ENCODE data around the gene KRTAP5-1.

DNA sequence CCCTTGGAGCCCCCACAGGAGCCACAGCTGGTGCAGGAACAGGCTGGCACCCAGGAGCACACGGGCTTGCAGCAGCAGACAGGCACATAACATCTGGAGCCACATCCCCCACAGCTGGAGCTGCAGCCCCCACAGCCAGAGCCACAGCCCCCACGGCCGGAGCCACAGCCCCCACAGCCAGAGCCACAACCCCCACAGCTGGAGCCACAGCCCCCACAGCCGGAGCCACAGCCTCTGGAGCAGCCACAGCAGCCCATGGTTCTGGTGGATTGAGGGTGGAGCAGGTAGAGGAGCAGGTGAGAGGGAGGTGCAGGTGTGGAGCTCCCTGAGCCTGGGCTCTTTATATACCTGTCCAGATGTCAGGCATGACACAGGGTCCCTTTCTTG lies 12.9 kb upstream of the KRTAP5-1 start, which contains the start of gene KRTAP5-2:
- TF ChIP-seq, protein P1, sequence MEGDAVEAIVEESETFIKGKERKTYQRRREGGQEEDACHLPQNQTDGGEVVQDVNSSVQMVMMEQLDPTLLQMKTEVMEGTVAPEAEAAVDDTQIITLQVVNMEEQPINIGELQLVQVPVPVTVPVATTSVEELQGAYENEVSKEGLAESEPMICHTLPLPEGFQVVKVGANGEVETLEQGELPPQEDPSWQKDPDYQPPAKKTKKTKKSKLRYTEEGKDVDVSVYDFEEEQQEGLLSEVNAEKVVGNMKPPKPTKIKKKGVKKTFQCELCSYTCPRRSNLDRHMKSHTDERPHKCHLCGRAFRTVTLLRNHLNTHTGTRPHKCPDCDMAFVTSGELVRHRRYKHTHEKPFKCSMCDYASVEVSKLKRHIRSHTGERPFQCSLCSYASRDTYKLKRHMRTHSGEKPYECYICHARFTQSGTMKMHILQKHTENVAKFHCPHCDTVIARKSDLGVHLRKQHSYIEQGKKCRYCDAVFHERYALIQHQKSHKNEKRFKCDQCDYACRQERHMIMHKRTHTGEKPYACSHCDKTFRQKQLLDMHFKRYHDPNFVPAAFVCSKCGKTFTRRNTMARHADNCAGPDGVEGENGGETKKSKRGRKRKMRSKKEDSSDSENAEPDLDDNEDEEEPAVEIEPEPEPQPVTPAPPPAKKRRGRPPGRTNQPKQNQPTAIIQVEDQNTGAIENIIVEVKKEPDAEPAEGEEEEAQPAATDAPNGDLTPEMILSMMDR (IDR thresholded peaks at IDR 0.05), result no peak
- no peak for TF ChIP-seq EP300 (IDR thresholded peaks at IDR 0.05)

Measured in stomach (tissue), 4 donors.